GM18867 (cell line): ENCODE measurements around the gene KIR3DL1.
"Not testable (repeated sequence)": the region's sequence is repeated elsewhere in the genome, so short reads cannot be mapped to it uniquely, and the experiment has no call there.

ENCODE experiments used
- ATAC-seq: cut with Tn5 transposase; IDR thresholded peaks from one replicate; pipeline ENCODE4 v1.9.1; 2021; ENCODE audit warnings: mild to moderate bottlenecking, moderate library complexity; ENCODE audit not compliant: unreplicated experiment

The KIR3DL1 gene

GRCh38 chr19:54806516-54806838 lies 9.8 kb upstream of the KIR3DL1 start:
- ATAC-seq: no peak

DNA sequence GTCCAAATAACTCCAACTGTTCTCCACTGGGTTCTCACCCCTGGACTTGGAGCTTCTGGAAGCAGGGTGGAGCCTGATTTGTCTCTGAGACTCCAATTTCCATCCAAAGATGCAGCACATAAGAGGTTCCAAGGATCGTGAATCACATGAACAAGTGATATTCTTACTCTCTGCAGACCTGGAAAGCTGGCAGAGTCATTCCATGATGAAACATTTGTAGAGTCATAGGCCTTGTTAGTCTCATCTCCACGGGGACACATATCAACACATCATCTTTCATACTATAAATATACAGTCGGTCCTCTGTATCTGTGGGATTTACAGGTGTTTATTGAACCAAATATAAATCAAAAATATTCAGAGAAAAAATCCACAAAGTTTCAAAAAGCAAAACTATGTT lies 1.7 kb upstream of the KIR3DL1 start:
- not testable (repeated sequence) for ATAC-seq

DNA sequence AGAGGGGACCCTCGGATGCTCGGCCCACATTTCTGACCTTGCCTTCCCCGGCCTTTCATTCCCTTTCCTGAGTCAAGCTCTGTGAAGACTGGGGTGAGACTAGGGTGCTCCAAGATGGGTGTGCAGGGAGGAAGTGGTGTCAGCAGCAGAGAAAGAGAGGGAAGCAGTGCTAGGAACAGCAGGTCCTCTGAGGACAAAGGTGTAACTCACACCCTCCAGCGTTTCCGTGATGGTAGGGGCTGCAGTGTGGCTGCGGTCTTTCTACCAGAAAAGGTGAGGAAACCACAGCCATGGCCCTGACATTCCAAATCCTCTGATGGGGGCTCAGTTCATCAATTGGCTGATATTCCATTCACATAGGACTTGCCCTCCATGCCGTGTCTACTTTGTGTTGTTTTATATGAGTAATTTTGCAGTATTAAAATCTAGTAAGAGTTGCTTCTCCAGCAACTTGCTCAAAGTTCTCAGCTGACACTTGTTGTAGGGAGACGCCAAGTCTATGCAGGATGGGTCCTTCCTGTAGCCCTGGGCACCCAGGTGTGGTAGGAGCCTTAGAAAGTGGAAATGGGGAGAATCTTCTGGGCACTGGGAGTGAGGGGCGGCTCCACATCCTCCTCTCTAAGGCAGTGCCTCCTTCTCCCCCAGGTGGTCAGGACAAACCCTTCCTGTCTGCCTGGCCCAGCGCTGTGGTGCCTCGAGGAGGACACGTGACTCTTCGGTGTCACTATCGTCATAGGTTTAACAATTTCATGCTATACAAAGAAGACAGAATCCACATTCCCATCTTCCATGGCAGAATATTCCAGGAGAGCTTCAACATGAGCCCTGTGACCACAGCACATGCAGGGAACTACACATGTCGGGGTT lies 1.6 kb downstream of the KIR3DL1 start:
- ATAC-seq: no peak

GRCh38 chr19:54824416-54824815 lies 8.1 kb downstream of the KIR3DL1 start:
- ATAC-seq: not testable (repeated sequence)

DNA sequence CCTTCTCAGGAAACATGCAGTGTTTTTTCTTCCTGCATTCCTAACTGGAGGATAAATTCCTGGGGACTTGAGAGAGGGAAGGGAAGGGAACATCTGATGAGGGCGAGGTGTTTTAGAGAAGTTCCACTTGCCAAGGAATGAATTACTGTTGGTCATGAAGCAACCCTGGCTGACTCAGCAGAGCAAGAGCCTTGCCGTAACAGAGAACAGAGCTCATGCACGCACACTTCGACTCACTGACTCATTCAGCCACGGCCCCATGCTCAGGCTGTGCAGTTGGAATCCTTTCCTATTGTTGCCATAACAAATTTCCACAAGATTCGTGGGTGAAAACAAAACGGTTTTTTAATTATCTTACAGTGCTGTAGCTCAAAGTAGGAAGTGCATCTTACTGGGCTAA lies 9.1 kb downstream of the KIR3DL1 start:
- ATAC-seq: not testable (repeated sequence)

DNA sequence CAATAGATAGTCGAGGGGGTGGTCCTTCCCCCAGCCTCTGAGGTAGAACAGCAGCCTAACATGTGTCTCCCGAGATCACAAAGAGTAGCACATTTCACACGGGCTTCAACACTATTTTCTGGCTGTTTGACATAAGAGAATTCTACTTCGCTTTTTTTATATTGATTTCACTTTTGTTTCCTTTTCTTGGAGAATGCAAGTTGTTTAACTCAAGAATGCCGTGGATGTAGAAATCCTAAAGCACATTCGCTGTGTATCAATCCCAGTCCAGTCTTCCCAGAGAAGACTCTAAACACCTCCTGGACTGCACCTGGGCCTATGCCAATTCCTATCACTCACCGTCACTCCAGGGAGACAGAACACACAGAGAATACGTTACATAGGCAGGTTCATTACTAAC lies 11.8 kb downstream of the KIR3DL1 start:
- ATAC-seq: not testable (repeated sequence)

GRCh38 chr19:54832496-54832895 lies 16.2 kb downstream of the KIR3DL1 start, which contains the start of gene KIR2DS4:
TSS of gene KIR2DS4 (plus strand) at chr19:54832676.
- not testable (repeated sequence) for ATAC-seq

- ATAC-seq: not testable (repeated sequence)
These were observed 18.9 kb downstream of the KIR3DL1 start for GRCh38 chr19:54835126-54835525.

DNA sequence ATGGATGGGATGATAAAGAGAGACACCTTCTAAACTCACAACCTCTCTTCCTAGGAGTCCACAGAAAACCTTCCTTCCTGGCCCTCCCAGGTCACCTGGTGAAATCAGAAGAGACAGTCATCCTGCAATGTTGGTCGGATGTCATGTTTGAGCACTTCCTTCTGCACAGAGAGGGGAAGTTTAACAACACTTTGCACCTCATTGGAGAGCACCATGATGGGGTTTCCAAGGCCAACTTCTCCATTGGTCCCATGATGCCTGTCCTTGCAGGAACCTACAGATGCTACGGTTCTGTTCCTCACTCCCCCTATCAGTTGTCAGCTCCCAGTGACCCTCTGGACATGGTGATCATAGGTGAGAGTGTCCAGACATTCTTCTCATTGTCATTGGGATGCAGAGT lies 21.3 kb downstream of the KIR3DL1 start:
- not testable (repeated sequence) for ATAC-seq

DNA sequence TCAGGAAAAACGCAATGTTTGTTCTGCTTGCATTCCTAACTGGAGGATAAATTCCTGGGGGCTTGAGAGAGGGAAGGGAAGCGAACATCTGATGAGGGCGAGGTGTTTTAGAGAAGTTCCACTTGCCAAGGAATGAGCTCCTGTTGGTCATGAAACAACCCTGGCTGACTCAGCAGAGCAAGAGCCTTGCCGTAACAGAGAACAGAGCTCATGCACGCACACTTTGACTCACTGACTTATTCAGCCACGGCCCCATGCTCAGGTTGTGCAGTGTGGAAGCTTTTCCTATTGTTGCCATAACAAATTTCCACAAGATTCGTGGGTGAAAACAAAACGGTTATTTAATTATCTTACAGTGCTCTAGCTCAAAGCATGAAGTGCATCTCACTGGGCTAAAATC lies 26.9 kb downstream of the KIR3DL1 start:
- ATAC-seq: not testable (repeated sequence)

GRCh38 chr19:54850061-54850640 lies 33.9 kb downstream of the KIR3DL1 start, which contains the start of gene KIR3DL2:
TSS of gene KIR3DL2 (plus strand) at chr19:54850443. CDS start at chr19:54850476, 33 bp downstream.
- not testable (repeated sequence) for ATAC-seq

GRCh38 chr19:54850930-54851329 lies 34.7 kb downstream of the KIR3DL1 start:
- no peak for ATAC-seq

DNA sequence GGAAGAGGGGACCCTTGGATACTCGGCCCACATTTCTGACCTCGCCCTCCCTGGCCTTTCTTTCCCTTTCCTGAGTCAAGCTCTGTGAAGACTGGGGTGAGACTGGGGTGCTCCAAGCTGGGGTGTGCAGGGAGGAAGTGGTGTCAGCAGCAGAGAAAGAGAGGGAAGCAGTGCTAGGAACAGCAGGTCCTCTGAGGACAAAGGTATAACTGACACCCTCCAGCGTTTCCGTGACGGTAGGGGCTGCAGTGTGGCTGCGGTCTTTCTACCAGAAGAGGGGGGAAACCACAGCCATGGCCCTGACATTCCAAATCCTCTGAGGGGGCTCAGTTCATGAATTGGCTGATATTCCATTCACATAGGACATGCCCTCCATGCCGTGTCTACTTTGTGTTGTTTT lies 35.1 kb downstream of the KIR3DL1 start:
- ATAC-seq: no peak

- ATAC-seq: not testable (repeated sequence)
These were observed 39.0 kb downstream of the KIR3DL1 start for GRCh38 chr19:54855241-54855640.

- ATAC-seq: not testable (repeated sequence)
These were observed 42.2 kb downstream of the KIR3DL1 start for GRCh38 chr19:54858476-54858875.

DNA sequence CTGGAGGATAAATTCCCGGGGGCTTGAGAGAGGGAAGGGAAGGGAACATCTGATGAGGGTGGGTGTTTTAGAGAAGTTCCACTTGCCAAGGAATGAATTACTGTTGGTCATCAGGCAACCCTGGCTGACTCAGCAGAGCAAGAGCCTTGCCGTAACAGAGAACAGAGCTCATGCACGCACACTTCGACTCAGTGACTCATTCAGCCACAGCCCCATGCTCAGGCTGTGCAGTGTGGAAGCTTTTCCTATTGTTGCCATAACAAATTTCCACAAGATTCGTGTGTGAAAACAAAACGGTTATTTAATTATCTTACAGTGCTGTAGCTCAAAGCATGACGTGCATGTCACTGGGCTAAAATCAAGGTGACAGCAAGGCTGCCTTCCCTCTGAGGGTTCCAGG lies 43.2 kb downstream of the KIR3DL1 start:
- not testable (repeated sequence) for ATAC-seq

DNA sequence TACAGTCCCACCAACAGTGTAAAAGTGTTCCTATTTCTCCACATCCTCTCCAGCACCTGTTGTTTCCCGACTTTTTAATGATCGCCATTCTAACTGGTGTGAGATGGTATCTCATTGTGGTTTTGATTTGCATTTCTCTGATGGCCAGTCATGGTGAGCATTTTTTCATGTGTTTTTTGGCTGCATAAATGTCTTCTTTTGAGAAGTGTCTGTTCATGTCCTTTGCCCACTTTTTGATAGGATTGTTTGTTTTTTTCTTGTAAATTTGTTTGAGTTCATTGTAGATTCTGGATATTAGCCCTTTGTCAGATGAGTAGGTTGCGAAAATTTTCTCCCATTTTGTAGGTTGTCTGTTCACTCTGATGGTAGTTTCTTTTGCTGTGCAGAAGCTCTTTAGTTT lies 47.2 kb downstream of the KIR3DL1 start:
- not testable (repeated sequence) for ATAC-seq

DNA sequence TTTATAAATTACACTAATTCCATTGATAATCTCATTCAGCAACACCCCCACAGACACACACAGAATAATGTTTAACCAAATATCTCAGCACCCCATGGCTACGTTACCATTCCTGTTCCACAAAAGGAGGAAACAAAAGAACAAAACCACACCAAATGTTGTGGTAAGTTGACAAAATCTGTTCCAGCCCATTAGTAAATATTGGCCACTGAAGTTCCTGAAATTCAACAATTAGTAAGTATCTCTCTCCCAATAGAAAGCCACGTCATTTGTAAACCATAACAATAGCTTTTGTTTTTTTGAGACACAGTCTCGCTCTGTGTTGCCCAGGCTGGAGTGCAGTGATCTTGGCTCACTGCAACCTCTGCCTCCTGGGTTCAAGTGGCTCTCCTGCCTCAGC lies 55.4 kb downstream of the KIR3DL1 start:
- no peak for ATAC-seq

GRCh38 chr19:54873990-54874389 lies 57.7 kb downstream of the KIR3DL1 start, which contains the start of gene FCAR:
TSS of gene FCAR (plus strand) at chr19:54874235. CDS start at chr19:54874290, 55 bp downstream.
- ATAC-seq: no peak

- ATAC-seq: no peak
These were observed 59.2 kb downstream of the KIR3DL1 start for GRCh38 chr19:54875506-54875905.

DNA sequence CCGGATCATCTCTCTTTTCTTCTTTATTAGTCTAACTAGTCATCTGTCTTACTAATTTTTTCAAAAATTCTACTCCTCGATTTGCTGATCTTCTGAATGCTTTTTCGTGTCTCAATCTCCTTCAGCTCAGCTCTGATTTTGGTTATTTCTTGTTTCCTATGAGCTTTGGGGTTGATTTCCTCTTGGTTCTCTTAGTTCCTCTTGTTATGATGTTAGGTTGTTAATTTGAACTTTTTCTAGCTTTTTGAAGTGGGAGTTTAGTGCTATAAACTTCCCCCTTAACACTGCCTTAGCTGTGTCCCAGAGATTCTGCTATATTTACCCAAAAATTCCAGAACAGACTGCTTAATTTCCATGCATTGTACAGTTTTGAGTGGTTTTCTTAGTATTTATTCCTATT lies 61.2 kb downstream of the KIR3DL1 start:
- ATAC-seq: no peak
